M059J (cell line): Measurements from ENCODE around the gene SORCS2. TPM values are rescaled to one million over a fixed set of nuclear protein-coding genes. Genes with fewer than 3 reads are reported as not detected.
"Not testable (repeated sequence)": the region's sequence is repeated elsewhere in the genome, so short reads cannot be mapped to it uniquely, and the experiment has no call there.

Source experiments
- DNase-seq: peaks from one replicate; pipeline ENCODE4 v3.0.0-alpha.2; 2012; ENCODE audit warnings: low read depth
- total RNA-seq: library from RNA; depleted of rRNA; stranded (reverse); fragments of >200 nt; shearing (Covaris generic); gene quantifications from 2 replicates; pipeline ENCODE4 v1.2.3, GENCODE V29; 2014

Gene SORCS2
- total RNA-seq, 1 experiment from 2014 or later = 0.02 TPM

DNA sequence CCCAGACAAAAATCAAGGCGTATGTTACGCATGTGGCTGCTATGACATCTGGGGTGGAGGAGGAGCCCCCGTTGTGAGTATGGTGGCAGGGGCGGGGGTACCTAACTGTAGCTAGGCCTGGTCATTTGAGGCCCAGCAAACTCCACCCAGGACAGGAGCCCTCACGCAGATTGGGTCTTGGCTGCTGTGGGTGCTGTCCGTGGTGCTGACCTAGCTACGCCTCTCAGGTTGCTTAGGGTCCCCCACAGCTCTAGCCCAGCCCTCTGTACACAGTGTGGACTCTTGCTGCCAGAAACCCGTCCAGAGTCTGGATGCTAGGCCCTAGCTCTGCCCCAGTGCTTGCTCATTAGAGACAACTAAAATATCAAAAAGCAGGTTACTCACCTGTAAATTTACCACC lies 389.1 kb downstream of the SORCS2 start:
- peak; percentile 19 for DNase-seq

DNA sequence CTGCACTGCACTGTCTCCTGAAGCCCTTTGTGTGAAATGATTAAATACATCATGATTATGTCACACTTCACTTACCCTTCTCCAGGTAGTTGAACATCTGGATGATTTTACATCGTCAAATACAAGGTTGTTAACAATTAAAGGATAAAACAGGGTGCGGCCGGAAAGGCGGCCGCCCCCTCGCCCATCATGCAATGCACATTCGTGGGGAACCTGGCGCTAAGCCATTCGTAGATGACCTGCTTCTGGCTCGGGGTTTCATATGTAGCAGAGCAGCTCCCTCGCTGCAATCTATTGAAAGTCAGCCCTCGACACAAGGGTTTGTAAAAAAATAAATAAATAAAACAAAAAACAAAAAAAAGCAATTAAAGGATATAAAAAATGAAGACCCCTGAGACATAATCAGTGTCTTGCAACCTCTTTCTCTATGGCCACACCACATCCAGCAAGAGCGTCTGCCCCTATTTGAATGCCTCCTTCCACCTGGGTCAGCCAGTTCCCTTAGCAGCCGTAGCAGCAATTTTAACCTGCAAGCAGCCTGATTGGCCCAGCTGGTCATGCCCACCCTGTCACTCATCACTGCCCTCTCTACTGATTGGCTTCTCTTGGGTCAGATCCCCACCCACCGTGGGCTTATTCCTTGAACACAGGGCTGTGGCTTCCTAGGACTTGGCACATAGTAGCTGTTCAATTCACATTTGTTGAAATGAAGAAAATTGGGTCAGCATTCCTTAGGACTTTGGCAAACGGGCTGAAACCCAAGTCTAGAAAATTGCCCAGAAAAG lies 390.2 kb downstream of the SORCS2 start:
- DNase-seq = no peak

DNA sequence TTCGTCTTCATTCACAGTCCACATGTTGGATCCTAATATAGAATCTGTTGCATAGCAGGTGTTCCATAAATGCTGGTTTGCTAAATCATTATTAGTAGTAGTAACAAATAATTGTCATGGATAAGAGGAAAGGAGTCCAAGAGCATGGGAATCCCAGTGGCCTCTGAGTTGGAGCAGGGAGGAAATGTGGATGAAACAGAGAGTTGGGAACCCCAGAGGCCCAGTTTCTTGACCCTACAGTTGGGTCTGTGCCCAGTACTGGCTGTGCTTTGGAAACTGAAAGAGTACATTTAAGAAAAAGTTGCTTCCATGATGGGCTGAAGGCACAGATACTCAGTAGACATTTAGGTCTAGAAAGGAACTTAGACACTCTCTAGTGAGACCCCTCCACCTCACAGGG lies 391.8 kb downstream of the SORCS2 start:
- DNase-seq = no peak

DNA sequence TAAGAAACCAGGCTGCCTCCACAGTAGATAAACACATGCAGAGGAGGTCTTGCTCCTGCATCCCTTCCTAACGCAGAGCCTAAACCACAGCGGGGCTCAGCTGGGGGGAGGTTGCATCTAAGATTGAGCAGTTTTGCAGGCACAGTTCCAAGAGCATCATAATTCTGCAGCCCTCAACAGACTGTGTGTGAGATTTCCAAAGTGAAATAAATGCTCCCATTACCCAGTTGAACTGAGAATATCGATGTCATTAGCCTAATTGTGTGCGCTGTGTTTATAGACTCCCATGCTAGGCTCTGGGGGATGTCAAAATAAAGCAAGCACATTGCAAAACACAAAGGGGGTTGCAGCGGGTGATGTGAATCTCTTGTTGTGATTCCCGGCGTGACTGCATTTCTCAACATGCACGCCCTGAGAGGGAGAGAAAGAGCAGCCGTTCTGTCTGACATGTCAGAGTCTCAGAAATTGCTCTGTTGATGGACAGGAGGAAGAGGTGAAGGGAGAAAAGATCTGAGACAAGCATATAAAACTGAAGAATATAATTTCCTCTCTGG lies 392.3 kb downstream of the SORCS2 start:
- DNase-seq = no peak

DNA sequence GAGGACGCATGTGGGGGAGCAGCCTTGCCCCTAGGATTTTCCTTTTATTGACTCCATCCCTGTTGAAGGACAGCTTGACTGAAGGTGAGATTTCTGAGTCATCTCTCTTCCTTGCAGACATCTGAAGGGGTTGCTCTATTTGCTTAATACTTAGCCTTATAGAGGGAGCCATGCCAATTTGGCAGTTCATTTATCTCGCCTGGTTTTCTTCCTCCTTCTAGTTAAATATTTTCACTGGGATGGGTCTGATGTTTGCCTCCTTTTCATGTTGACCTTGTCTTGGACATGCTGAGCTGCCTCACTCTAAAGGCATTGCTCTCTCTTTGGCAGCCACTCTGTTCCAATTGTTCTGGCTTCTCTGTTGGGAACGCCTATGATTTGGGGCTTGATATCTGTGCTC lies 393.4 kb downstream of the SORCS2 start:
- no peak for DNase-seq

DNA sequence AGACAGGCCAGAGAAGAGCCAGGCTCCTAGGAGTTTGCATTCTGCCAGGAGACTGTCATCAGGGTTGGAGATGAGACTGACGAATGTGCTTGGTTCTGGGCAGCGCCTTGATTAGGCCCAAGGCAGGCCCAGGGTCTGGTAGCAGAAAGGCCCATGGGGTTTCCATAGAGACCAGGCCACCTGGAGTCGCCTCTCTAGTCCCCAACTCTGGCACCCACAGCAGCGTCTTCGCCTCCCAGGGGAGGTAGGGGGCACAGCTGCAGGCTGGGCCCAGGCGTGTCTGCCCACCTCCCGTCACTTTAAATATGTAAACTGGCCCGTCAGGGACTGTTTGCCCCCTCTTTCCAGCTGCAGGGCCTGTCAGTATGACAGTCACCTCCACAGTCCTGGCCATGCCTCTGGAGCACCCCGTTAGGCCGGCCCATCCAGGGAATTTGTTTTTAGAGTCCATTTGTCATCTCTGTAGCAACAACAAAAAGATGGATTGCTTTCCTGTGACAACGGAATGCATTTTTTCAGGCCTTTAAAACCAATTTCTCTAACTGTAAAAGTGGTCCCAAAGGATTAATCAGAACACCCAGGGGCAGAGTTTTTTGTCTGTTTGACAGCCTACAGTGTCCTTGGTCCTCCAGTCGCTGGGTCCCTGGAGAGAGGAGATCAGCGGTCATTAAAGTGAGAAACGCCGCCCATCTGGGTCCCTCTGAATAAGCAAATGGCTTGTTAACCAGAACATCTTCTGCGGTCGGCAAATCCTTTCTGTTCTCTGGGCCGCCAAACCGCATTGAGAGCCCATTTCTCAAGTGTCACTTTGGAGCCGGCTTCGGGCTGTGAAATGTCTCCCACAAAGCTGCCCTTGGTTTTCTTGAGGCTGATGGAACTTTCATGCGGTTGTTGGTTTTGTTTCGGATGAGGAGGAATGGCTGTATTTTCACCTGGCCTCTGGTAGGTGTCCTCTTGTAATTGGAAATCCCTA lies 395.4 kb downstream of the SORCS2 start:
- no peak for DNase-seq

DNA sequence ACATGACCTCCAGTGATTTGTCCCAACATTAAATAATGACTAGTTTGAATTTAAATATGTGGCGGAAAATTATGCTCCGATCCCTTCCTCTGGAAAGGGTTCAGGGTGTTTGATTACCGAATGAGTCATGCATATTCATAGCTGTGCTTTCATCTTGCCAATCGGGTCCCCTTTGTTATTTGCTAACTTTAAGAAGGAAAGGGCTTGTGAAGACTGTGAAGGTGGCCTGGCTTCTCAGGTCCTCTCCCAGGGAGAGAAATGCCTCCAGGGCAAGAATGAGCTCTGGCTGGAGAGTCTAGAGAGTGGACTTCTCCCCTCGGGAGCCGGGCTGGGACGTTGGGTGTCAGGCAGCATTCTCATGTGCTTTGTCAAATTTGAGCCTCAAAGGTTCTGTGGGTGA lies 397.9 kb downstream of the SORCS2 start:
- peak; percentile 36 for DNase-seq

DNA sequence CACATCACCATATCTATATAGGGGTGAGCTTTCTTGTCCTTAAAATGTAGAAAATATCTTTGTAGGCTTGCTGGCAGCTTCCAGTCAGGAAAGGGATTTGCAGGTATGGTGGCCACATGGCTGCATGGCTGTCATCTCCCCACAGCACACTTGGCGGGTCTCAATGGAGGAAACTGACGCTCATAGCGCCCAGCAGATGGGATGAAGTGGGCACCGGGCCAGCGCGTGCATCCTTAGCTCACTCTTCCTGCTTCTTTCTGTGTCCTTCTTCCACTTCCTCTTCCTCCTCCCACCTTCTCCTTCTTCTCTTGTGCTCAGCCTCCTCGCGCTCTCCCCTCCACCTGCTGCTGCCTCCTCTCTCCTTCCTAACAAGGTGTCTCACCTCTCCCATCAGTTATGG lies 398.6 kb downstream of the SORCS2 start:
- DNase-seq = no peak

DNA sequence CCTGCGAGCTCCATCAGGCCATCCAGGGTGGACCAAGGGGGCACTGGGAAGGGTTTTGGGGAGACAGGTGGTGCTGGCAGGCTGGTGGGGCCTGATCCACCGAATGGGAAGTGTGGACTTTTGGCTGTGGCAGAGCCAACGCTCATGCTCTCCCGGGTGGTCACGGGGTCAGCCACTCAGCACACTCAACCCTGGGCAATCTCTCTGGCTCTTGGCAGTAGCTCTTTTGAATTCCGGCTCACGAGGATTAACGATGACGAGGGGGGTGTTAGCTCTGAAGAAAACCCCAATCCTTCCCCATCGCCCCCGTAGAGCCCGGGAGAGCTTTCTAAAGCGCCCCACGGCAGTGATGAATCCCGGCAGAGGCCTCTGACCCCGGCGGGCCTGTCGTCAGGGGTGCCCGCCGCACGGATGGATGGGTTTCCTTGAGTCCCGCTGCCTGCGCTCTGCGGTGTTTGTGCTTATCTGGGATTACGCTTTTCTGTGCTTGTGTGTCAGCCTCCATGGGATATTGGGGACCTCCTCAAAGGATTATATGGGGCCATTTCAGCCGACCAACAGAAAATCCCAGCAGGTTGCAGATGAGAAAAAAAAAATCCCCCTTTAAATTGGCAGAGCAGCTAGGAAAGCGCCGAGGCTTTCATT lies 399.2 kb downstream of the SORCS2 start:
- no peak for DNase-seq

DNA sequence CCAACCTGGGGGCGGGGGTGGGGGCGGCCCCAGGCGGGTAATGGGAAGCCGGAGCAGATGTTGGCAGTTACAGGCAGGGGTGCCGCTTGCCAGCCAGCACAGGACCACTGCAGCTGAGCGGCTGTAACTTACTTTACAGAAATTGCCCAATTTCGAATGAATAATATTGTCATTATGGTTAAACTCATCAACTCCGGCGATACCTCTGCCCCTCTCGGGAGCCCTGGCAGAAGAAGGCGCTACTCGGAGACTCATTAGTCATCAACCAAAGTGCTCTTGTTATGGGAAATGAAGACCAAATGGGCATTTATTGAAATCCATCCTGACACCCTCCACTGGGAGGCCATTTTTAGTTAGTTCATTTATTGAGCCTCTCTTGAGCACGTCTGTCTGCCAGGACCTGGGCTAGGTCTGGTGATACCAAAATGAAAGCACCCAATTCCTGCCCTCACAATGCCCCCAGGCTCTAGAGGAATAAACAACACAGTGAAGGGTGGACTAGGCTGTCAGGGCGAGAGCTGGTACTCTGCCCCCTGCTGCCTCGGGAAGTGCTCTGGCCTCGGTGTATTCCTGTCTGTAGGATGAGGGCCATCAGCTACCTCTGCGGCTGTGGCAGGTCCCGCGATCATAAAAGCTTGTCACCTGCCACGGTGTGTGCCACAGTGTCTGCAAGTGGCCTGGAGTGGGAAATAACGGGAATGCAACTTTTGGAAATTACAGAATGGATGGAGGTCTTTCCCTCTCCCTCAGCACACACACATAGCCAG lies 401.5 kb downstream of the SORCS2 start:
- peak; percentile 29 for DNase-seq

DNA sequence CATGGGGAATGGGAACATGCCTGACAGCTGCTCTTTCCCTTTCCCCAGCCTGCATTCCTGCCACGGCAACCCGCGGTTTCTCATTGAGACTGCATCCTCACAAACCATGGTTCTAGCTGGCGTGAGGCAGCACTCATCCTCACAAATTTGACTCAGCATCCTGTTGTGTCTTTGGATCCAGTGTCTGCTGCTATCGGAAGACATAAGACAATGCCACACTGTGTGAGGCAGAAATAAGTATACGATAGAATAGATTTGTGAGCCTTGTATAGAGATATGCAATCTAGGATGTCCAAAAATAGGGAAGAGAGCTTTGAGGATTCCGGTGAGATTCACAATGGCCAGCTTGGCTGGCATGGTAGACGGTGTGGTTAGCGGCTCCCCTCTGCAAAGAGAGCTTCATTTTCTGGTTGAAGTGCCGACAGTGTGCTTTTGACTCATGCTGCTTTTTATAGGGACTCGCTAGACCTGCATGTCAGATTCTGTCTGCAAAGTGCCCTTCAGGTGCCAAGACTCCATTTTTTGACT lies 403.7 kb downstream of the SORCS2 start:
- DNase-seq = peak; percentile 30

DNA sequence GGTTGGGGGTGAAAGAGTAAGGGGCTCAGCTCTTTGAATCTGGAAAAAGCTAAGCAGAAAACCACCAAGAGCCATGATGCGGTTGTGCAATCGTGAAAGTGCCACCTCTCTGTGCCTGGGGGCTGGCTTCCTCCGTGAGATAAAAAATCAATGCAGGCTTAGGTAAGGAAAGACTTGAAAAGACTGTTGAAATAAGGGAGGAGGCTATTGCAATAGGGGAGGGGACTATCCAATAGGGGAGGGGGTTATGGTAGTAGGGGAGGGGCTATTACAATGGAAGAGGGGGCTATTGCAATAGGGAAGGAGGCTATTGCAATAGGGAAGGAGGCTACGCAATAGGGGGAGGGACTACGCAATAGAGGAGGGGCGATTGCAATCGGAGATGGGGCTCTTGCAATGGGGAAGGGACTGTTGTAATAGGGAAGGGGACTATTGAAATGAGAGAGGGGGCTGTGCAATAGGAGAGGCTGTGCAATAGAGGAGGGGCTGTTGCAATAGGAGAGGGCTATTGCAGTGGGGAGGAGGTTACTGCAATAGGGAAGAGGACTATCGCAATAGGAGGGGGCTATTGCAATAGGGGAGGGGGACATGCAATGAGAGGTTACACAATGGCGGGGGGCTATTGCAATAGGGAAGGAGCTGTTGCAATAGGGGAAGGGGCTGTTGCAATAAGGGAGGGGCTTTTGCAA lies 404.7 kb downstream of the SORCS2 start:
- DNase-seq = no peak

DNA sequence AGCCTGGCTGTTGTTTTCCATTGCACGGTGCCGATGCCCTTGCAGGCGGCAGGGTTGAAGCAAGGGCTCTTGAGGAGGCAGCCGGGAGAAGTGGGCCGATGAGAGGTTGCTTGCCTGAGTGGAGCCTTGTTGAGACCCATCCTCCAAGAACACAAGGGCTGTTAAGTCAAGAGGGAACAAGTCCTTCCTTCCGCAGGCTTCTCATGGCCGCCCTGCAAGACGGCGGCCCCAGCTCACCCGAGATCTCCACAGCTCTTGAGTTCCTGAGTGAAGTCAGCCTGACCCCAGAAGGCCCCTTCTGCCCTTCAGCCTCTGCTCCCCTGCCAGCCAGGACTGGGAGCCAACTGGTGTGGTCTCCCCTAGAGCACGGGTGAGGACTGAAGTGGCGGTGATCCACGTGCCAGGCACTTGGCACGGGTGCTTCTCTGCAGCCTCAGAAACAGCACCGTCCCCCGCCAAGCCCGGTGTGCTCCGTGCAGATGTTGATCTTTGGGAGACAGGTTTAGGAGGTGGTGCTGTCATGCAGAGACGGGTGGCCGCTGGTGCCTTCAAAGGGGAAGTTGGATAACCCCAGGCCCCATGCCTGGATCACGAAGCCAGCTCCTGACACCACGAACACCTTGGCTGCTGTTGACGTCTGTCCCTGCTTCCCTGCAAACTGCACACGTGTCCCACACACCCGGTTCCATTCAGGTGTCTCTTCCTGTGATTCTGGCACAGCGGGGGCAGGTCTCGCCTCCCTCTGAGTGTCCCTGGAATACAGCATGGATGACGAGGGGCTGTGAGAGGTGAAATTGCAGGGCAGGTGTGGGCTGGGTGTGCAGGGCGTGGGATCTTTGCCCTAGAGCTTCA lies 406.8 kb downstream of the SORCS2 start:
- no peak for DNase-seq

DNA sequence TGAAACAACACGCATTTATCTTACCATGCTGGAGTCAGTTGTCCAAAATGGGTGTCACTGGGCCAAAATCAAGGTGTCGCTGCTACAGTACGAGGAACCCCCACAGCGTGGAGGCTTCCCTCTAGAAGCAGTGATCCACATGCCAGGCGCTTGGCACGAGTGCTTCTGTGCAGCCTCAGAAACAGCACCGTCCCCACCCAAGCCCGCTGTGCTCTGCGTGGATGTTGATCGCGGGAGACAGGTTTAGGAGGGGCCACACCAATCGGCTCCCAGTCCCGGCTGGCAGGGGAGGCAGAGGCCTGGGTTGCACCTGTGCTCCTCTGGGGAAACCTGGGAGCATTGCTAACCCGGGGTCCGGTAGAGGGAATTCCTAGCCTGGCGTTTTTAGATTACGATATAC lies 407.9 kb downstream of the SORCS2 start:
- DNase-seq = no peak

DNA sequence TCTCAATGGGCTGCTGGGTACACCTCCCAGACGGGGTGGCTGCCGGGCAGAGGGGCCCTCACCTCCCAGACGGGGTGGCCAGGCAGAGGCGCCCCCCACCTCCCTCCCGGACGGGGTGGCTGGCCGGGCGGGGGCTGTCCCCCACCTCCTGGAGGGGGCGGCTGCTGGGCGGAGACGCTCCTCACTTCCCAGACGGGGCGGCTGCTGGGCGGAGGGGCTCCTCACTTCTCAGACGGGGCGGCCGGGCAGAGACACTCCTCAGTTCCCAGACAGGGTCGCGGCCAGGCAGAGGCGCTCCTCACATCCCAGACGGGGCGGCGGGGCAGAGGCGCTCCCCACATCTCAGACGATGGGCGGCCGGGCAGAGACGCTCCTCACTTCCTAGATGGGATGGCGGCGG lies 409.8 kb downstream of the SORCS2 start:
- not testable (repeated sequence) for DNase-seq

DNA sequence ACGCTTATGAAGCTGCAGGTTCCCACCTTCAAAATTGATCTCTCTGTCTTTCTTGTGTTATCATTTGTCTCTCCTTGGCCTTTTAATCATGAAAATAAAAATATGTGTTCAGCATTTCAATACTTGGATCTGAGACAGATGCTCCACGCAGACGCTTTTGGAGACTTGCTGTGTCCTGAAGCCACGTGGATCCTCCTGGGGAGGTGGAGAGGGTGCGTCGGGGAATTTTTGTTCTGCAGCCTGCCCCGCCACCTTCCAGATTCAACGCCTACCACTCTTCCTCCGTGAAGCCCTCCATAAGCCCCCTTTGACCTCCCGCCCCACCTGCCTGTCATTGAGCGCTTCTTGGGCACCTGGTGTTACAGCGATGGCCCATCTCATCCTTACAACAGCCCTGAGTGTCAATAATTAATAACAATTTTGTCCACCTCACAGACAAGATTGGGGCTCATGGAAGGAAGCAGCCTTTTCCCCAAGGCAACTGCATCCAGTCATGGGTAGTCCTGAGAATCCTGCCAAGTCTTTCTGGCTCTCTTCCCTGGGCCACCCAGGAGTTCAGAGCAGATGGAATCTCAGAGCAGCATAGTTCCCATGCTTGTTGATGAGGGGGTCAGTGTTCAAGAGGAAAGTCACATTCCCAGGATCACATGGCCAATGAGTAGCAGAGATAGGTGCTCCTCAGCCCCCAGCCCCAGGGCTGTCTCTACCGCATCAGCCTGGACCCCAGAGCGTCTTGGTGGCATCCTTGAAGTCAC lies 415.0 kb downstream of the SORCS2 start:
- peak; percentile 12 for DNase-seq

DNA sequence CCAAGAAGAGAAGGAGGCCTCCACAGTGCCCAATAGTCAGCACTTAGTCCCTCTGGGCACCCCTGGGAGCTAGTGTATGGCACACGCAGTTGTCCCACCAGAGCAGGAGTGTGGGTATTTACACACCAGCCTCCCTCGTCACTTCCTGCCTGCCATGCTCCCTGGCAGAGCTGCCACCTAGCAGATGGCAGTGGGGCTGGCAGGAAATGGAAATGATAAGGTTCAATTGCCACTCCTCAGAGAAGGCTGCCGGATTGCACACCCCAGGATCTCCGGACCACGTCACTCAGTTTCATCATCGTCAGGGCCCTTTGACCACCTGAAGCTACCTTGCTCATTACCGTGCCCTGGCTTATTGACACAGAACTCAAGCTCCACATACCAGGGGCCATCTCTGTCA lies 415.7 kb downstream of the SORCS2 start:
- no peak for DNase-seq

DNA sequence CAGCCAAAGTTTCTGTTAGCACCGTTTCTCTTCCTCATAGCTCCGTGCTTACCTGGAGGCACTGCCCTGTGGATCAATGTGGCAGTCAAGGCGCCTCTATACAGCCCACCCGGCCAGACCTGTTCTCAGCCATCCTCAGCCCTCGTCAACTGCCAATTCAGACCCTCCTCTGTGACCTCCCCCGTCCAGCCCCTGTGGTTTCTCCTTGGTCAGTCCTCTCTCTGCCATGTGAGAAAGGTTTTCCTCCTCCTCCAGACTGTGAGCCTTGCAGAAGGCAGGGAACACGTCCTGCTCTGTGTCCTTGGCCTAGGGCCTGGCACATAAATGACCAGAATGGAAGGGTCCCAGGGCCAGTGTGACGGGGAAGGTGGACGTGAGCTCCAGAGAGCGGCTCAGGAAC lies 417.0 kb downstream of the SORCS2 start:
- no peak for DNase-seq
